GM19351 (cell line): ENCODE data around the gene CYP2D6.
"Not testable (repeated sequence)": the region's sequence is repeated elsewhere in the genome, so short reads cannot be mapped to it uniquely, and the experiment has no call there.

Source experiments
- ATAC-seq: cut with Tn5 transposase; IDR thresholded peaks from one replicate; pipeline ENCODE4 v1.9.1; 2021; ENCODE audit warnings: mild to moderate bottlenecking, moderate library complexity; ENCODE audit not compliant: unreplicated experiment

CYP2D6 gene

DNA sequence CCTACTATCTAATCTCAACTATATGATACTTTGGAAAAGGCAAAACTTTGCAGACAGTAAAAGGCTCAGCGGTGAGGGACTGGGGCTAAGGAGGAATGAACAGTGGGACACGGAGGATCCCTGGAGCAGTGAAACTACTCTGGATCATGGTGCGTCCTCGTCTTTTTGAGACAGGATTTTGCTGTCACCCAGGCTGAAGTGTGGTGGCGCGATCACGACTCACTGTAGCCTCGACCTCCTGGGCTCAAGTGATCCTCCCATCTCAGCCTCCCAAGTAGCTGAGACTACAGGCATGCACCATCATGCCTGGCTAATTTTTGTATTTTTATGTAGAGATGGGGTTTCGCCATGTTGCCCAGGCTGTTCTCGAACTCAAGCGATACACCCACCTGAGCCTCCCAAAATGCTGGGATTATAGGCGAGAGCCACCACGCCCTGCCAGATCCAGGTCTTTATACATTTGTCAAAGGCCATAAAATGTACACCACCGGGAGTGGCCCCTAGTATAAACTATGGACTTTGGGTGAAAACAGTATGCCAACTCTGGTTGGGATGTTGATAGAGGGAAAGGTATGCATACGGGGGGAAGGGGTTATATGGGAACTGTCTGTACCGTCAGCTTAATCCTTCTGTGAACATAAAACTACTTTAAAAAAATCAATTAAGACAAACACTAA is 28.0 kb upstream of the CYP2D6 start:
- no peak for ATAC-seq

GRCh38 chr22:42156598-42156997 is 26.0 kb upstream of the CYP2D6 start:
- no peak for ATAC-seq

DNA sequence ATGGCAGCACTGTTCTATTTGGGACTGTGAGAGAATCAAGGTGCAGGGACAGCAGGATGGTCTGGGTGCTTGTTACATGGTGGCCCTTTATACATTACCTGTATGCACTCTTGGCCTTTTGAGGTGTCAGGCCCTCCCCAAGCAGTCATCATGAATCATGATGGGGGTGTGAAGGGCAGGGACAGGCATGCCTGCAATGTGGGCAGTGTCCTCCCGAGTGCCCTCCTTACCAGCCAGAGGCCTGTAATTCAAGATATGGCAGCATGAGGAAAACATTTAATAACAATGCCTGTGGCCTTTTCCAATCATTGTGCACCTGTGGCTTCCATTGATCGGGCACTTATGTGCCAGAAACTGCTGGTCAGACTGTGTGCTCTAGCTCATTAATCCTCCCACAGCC is 25.5 kb upstream of the CYP2D6 start:
- ATAC-seq: no peak

GRCh38 chr22:42155053-42155543 is 24.5 kb upstream of the CYP2D6 start:
- no peak for ATAC-seq

DNA sequence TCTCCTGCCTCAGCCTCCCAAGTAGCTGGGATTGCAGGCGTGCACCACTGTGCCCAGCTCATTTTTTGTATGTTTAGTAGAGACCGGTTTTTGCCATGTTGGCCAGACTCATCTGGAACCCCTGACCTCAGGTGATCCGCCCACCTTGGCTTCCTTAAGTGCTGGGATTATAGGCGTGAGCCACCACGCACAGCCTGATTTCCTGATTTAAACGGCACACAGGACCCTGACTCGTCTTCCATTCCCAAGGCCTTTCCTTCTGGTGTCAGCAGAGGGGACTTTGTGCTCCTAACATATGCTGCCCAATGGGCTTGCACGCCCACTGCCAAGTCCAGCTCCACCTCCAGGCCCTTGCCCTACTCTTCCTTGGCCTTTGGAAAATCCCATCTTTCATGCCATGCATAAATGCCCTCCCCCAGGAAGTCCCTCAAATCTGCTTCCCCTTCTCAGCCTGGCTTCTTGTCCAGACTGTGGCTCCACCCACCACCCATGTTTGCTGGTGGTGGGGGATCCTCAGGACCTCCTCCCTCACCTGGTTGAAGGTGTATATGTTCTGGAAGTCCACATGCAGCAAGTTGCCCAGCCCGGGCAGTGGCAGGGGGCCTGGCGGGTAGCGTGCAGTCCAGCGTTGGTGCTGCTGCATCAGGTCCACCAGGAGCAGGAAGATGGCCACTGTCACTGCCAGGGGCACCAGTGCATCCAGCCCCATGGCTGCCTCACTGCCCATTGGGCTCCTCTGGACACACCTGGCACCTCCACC is 23.9 kb upstream of the CYP2D6 start:
- no peak for ATAC-seq

DNA sequence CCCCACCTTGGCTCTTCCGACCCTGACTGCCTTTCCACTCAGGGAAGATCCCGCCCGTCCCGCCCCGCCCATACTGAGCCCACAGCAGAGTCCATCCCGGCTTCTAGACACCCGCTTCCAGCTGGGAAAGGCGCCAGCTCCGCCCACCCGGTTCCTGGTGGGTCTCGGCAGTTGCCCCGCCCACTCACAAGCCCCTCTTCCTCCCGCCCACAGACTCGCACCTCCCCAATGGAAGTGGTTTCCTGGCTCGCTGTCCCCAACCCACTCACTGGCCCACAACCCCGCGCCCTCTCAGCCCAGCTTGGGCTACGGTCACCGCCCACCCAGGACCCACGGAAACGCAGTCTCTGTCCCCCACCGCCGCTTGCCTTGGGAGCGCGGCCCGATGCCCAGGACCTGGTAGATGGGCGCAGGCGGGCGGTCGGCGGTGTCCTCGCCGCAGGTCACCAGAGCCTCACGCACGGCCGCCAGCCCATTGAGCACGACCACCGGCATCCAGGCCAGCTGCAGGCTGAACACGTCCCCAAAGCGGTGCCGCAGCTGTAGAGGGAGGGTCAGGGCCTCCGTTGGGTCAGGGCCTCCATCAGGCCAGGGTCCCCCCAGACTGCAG is 22.2 kb upstream of the CYP2D6 start:
- no peak for ATAC-seq

GRCh38 chr22:42151924-42152635 is 21.5 kb upstream of the CYP2D6 start:
- no peak for ATAC-seq

DNA sequence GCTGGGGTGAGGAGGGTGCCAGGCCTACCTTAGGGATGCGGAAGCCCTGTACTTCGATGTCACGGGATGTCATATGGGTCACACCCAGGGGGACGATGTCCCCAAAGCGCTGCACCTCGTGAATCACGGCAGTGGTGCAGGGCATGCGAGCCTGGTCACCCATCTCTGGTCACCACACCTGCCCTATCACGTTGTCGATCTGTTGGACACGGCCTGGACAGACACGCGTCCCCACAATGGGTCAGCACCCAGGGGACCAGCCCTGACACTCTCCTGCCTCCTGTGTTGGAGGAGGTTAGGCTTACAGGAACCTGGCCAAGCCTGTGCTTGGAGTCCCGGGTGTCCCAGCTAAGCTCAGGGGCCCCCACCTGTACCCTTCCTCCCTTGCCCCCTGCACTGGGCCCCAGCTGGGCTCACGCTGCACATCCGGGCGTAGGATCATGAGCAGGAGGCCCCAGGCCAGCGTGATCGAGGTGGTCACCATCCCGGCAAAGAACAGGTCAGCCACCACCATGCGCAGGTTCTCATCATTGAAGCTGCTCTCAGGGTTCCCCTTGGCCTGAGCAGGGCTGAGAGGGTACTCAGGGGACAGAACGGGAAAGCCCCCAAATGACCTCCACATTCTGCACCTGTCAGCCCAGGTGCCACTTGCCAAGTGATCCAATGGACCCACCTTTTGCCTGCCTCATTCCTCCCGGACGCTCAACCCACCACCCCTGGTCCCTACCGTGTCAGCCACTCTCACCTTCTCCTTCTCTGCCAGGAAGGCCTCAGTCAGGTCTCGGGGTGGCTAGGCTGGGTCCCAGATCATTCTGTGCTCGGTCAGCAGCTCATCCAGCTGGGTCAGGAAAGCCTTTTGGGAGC is 20.3 kb upstream of the CYP2D6 start:
- ATAC-seq: no peak

GRCh38 chr22:42149798-42150197 is 19.2 kb upstream of the CYP2D6 start:
- not testable (repeated sequence) for ATAC-seq

- ATAC-seq: no peak
Observed at GRCh38 chr22:42145175-42145574, 14.6 kb upstream of the CYP2D6 start.

- not testable (repeated sequence) for ATAC-seq
Observed at GRCh38 chr22:42143859-42144822, 13.5 kb upstream of the CYP2D6 start.

GRCh38 chr22:42142771-42143461 is 12.3 kb upstream of the CYP2D6 start:
- no peak for ATAC-seq

DNA sequence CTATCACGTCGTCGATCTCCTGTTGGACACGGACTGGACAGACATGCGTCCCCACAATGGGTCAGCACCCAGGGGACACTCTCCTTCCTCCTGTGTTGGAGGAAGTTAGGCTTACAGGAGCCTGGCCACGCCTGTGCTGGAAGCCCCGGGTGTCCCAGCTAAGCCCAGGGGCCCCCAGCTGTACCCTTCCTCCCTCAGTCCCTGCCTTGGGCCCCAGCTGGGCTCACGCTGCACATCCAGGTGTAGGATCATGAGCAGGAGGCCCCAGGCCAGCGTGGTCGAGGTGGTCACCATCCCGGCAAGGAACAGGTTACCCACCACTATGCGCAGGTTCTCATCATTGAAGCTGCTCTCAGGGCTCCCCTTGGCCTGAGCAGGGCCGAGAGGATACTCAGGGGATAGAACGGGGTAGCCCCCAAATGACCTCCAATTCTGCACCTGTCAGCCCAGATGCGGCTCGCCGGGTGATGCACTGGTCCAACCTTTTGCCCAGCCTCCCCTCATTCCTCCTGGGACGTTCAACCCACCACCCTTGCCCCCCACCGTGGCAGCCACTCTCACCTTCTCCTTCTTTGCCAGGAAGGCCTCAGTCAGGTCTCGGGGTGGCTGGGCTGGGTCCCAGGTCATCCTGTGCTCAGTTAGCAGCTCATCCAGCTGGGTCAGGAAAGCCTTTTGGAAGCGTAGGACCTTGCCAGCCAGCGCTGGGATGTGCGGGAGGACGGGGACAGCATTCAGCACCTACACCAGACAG is 10.9 kb upstream of the CYP2D6 start:
- not testable (repeated sequence) for ATAC-seq

- ATAC-seq: not testable (repeated sequence)
Observed at GRCh38 chr22:42140153-42140552, 9.5 kb upstream of the CYP2D6 start.

DNA sequence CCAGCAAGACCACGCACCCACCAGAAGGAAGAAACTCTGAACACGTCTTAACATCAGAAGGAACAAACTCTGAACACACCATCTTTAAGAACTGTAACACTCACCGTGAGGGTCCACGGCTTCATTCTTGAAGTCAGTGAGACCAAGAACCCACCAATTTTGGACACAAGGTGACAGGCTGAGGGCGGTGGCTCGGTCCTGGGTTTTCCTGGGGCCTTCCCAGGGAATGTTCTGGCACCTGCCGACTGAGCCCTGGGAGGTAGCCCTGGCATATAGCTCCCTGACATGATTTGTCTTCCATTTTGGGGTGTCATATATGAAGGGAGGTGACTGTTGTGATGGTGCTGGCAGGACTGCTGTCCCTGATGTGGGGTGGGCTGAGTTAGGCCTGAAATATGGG is 8.9 kb upstream of the CYP2D6 start:
- ATAC-seq: not testable (repeated sequence)

DNA sequence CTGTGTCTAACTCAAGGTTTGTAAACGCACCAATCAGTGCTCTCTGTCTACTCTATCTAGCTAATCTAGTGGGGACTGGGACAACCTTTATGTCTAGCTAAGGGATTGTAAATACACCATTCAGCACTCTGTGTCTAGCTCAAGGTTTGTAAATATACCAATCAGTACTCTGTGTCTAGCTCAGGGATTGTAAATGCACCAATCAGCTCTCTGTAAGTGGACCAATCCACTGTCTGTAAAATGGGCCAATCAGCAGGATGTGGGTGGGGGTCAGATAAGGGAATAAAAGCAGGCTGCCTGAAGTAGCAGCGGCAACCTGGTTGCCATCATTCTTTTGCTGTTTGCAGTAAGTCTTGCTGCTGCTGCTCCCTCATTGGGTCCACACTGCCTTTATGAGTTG is 8.4 kb upstream of the CYP2D6 start:
- ATAC-seq: no peak

- no peak for ATAC-seq
Observed at GRCh38 chr22:42138122-42138770, 7.6 kb upstream of the CYP2D6 start.
